HUES6 (cell line): ENCODE data around the gene SV2B.

Experiments used
- H3K27ac ChIP-seq: 2 replicates; pipeline ENCODE4 v1.7.0; 2013; ENCODE audit warnings: low read depth, mild to moderate bottlenecking, low read length, inconsistent platforms
- H3K27me3 ChIP-seq: 2 replicates; pipeline ENCODE4 v1.6.1; 2013; ENCODE audit warnings: low read length; ENCODE audit not compliant: control insufficient read depth, insufficient read depth
- H3K36me3 ChIP-seq: 2 replicates; pipeline ENCODE4 v1.6.1; 2013; ENCODE audit warnings: low read length; ENCODE audit not compliant: control insufficient read depth, insufficient read depth
- H3K4me1 ChIP-seq: 2 replicates; pipeline ENCODE4 v1.6.1; 2013; ENCODE audit warnings: low read length; ENCODE audit not compliant: control insufficient read depth, insufficient read depth
- H3K4me3 ChIP-seq: 2 replicates; pipeline ENCODE4 v1.5.1; 2013; ENCODE audit warnings: low read depth, low read length
- H3K9ac ChIP-seq: one replicate; pipeline ENCODE4 v1.6.1; 2013; ENCODE audit warnings: mild to moderate bottlenecking, low read length
- H3K9me3 ChIP-seq: 2 replicates; pipeline ENCODE4 v1.6.1; 2013; ENCODE audit warnings: low read depth, low read length; ENCODE audit not compliant: control insufficient read depth, insufficient read depth

SV2B gene

GRCh38 chr15:91308199-91308598, 208.1 kb downstream of the SV2B start:
- Histone ChIP-seq H3K36me3 (no peaks in the 10 kb centered on the region), H3K27ac (no peak overlapping the region), H3K4me1 (0 out of 2 replicates have a peak, but pooled peaks cover 5% of the 10 kb centered on the region), H3K9ac (no peak overlapping the region), H3K4me3 (no peak overlapping the region), H3K9me3 (no peaks in the 10 kb centered on the region), H3K27me3 (peaks cover 14% of the 10 kb centered on the region)

- H3K4me1 ChIP-seq = 0 out of 2 replicates have a peak, but pooled peaks cover 5% of the 10 kb centered on the region
- peaks cover 7% of the 10 kb centered on the region for H3K27me3 ChIP-seq
- H3K36me3 ChIP-seq = no peaks in the 10 kb centered on the region
Measured at GRCh38 chr15:91308855-91309254, 208.8 kb downstream of the SV2B start.

GRCh38 chr15:91311986-91312385, 211.9 kb downstream of the SV2B start:
- Histone ChIP-seq H3K9me3 (no peaks in the 10 kb centered on the region), H3K4me3 (no peak overlapping the region), H3K27ac (no peak overlapping the region), H3K9ac (no peak overlapping the region), H3K4me1 (no peaks in the 10 kb centered on the region), H3K27me3 (no peaks in the 10 kb centered on the region), H3K36me3 (no peaks in the 10 kb centered on the region)

More at GRCh38 chr15:91308855-91309254, 208.8 kb downstream of the SV2B start:
- no peak overlapping the region for H3K9ac ChIP-seq
- no peaks in the 10 kb centered on the region for H3K9me3 ChIP-seq
- H3K27ac ChIP-seq = no peak overlapping the region
- no peak overlapping the region for H3K4me3 ChIP-seq

GRCh38 chr15:91316126-91316525, 216.1 kb downstream of the SV2B start:
- Histone ChIP-seq H3K27ac (no peak overlapping the region), H3K9ac (no peak overlapping the region), H3K27me3 (no peaks in the 10 kb centered on the region), H3K4me1 (no peaks in the 10 kb centered on the region), H3K36me3 (no peaks in the 10 kb centered on the region), H3K9me3 (no peaks in the 10 kb centered on the region), H3K4me3 (no peak overlapping the region)

GRCh38 chr15:91318516-91318915, 218.5 kb downstream of the SV2B start:
- H3K27ac ChIP-seq = no peak overlapping the region
- H3K9me3 ChIP-seq = no peaks in the 10 kb centered on the region
- no peaks in the 10 kb centered on the region for H3K27me3 ChIP-seq
- H3K4me3 ChIP-seq = no peak overlapping the region
- no peaks in the 10 kb centered on the region for H3K4me1 ChIP-seq
- H3K9ac ChIP-seq = no peak overlapping the region
- H3K36me3 ChIP-seq = no peaks in the 10 kb centered on the region

- H3K36me3 ChIP-seq = no peaks in the 10 kb centered on the region
Measured at GRCh38 chr15:91318931-91319330, 218.9 kb downstream of the SV2B start.

GRCh38 chr15:91319371-91320059, 219.5 kb downstream of the SV2B start:
- H3K9me3 ChIP-seq = no peaks in the 10 kb centered on the region
- no peaks in the 10 kb centered on the region for H3K27me3 ChIP-seq
- no peaks in the 10 kb centered on the region for H3K36me3 ChIP-seq
- H3K27ac ChIP-seq = no peak overlapping the region
- H3K4me3 ChIP-seq = no peak overlapping the region
- no peak overlapping the region for H3K9ac ChIP-seq
- H3K4me1 ChIP-seq = no peaks in the 10 kb centered on the region

More at GRCh38 chr15:91318931-91319330, 218.9 kb downstream of the SV2B start:
- no peaks in the 10 kb centered on the region for H3K9me3 ChIP-seq
- no peak overlapping the region for H3K9ac ChIP-seq
- no peak overlapping the region for H3K27ac ChIP-seq
- H3K4me1 ChIP-seq = no peaks in the 10 kb centered on the region
- H3K4me3 ChIP-seq = no peak overlapping the region
- H3K27me3 ChIP-seq = no peaks in the 10 kb centered on the region

- Histone ChIP-seq H3K27me3 (no peaks in the 10 kb centered on the region), H3K36me3 (no peaks in the 10 kb centered on the region)
Measured at GRCh38 chr15:91320101-91320500, 220.0 kb downstream of the SV2B start.

GRCh38 chr15:91329914-91330313, 229.9 kb downstream of the SV2B start:
- Histone ChIP-seq H3K4me1 (no peaks in the 10 kb centered on the region), H3K27ac (no peak overlapping the region), H3K36me3 (no peaks in the 10 kb centered on the region), H3K4me3 (no peak overlapping the region), H3K9me3 (no peaks in the 10 kb centered on the region), H3K9ac (no peak overlapping the region), H3K27me3 (no peaks in the 10 kb centered on the region)

More at GRCh38 chr15:91320101-91320500, 220.0 kb downstream of the SV2B start:
- no peak overlapping the region for H3K9ac ChIP-seq
- H3K27ac ChIP-seq = no peak overlapping the region
- no peaks in the 10 kb centered on the region for H3K4me1 ChIP-seq
- no peaks in the 10 kb centered on the region for H3K9me3 ChIP-seq
- H3K4me3 ChIP-seq = no peak overlapping the region

- H3K36me3 ChIP-seq = no peaks in the 10 kb centered on the region
- H3K4me3 ChIP-seq = no peak overlapping the region
- H3K27me3 ChIP-seq = no peaks in the 10 kb centered on the region
- H3K4me1 ChIP-seq = no peaks in the 10 kb centered on the region
- H3K9me3 ChIP-seq = no peaks in the 10 kb centered on the region
- no peak overlapping the region for H3K27ac ChIP-seq
- H3K9ac ChIP-seq = no peak overlapping the region
Measured at GRCh38 chr15:91331581-91331980, 231.5 kb downstream of the SV2B start.

GRCh38 chr15:91335702-91336101, 235.6 kb downstream of the SV2B start:
- no peaks in the 10 kb centered on the region for H3K36me3 ChIP-seq
- no peaks in the 10 kb centered on the region for H3K4me1 ChIP-seq
- no peak overlapping the region for H3K9ac ChIP-seq
- H3K4me3 ChIP-seq = no peak overlapping the region
- no peak overlapping the region for H3K27ac ChIP-seq
- no peaks in the 10 kb centered on the region for H3K9me3 ChIP-seq
- no peaks in the 10 kb centered on the region for H3K27me3 ChIP-seq
